Stimulated activated CD8-positive, alpha-beta memory T cell treated with anti-CD3 and anti-CD28 coated beads, Interleukin-7, amount 100 ng/mL, for 4 hours (primary cell): Measurements from ENCODE around the gene RARA.
"Not testable (repeated sequence)": the region's sequence is repeated elsewhere in the genome, so short reads cannot be mapped to it uniquely, and the experiment has no call there.

Source experiments
- DNase-seq, 2 donors: peaks; one replicate each; pipeline ENCODE4 v3.0.0-alpha.2; 2020; ENCODE audit warnings: low read depth in 2 of 2

Gene RARA

DNA sequence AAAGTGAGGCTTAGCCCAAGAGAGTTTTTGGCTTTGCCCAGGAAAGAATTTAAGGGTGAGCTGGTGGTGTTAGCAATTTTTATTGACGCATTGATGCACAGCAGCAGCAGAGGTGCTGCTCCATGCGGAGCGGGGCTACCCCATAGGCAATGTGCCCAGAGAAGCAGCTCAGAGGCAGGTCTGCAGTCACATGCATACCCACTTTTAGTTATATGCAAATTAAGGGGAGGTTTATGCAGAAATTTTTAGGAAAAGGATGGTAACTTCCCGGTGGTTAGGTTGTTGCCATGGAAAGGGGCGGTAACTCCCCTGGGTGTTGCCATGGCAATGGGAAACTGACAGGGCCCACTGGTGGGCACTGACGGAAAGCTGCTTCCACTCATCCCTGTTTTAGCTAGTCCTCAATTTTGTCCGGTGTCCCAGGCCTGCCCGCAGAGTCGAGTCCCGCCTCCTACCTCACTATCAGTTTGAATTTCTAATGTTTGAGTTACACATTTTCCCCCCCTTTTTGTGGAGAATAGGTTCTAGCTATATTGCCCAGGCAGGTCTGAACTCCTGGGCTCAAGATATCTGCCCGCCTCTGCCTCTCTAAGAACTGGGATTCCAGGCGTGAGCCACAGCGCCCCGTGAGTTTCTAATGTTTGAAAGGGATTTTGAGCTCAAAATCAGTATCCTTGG lies 66.0 kb downstream of the RARA start:
- no peak for DNase-seq

DNA sequence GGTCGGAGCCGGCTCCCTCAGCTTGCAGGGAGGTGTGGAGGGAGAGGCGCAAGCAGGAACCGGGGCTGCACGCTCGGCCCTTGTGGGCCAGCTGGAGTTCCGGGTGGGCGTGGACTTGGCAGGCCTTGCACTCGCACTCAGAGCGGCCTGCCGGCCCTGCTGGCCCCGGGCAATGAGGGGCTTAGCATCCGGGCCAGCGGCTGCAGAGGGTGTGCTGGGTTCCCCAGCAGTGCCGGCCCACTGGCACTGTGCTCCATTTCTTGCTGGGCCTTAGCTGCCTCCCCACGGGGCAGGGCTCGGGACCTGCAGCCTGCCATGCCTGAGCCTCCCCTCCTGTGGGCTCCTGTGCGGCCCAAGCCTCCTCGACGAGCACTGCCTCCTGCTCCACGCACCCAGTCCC lies 66.8 kb downstream of the RARA start:
- not testable (repeated sequence) for DNase-seq

DNA sequence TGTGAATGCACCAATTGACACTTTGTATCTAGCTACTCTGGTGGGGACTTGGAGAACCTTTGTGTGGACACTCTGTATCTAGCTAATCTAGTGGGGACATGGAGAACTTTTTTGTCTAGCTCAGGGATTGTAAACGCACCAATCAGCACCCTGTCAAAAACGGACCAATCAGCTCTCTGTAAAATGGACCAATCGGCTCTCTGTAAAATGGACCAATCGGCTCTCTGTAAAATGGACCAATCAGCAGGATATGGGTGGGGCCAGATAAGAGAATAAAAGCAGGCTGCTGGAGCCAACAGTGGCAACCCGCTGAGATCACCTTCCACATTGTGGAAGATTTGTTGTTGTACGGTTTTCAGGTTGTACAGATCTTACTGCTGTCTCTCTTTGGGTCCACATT lies 67.6 kb downstream of the RARA start:
- DNase-seq, result not testable (repeated sequence)

DNA sequence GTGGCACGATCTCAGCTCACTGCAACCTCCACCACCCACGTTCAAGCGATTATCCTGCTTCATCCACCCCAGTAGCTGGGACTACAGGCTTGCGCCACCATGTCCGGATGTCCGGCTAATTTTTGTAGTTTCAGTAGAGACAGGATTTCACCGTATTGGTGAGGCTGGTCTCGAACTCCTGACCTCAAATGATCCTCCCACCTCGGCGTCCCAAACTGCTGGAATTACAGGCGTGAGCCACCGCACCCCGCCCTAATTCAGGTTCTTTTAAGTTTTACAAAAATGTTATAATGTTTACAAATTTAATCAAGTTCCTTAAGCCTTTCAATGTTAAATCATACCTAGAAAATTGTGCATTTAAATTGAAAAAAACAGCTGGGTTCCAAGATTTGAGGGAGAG lies 68.9 kb downstream of the RARA start:
- DNase-seq, result no peak

DNA sequence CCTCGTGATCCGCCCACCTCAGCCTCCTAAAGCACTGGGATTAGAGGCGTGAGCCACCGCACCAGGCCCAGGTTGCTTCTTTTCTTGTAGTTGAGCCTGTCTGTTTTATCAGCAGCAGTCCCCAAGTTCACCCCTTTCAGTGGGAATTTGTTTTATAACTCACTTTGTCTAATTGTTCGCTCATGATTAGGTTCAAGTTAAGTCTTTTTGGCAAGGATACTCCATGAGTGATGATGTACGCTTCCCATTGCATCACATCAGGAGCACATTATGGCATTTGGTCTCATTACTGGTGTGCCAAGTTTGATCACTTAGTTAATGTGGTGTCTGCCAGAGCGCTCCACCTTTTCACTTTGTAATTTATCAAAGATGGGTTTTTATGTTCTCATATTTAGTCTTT lies 70.0 kb downstream of the RARA start:
- DNase-seq, result no peak

DNA sequence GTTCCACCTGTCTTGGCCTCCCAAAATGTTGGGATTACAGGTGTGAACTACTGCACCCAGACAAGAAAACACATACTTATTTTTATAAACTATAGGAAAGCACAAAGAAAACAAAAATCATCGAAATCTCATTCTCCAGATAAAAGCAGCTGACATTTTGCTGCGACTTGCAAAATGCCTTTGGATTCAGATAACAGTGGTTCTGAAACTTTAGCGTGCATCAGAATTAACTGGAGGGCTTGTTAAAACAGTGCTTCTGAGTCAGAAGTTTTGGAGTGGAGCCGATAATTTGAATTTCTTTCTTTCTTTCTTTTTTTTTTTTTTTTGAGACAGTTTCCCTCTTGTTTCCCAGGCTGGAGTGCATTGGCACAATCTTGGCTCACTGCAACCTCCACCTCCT lies 73.3 kb downstream of the RARA start:
- no peak for DNase-seq

DNA sequence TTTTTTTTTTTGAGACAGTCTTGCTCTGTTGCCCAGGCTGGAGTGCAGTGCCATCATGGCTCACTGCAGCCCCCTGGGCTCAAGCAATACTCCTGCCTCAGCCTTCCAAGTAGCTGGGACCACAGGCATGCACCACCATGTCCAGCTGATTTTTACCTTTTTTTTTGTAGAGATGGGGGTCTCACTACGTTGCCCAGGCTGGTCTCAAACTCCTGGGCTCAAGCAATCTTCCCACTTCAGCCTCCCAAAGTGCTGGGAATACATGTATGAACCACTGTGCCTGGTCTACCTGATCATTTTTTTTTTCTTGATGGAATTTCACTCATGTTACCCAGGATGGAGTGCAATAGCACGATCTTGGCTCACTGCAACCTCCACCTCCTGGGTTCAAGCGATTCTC lies 77.6 kb downstream of the RARA start:
- not testable (repeated sequence) for DNase-seq

DNA sequence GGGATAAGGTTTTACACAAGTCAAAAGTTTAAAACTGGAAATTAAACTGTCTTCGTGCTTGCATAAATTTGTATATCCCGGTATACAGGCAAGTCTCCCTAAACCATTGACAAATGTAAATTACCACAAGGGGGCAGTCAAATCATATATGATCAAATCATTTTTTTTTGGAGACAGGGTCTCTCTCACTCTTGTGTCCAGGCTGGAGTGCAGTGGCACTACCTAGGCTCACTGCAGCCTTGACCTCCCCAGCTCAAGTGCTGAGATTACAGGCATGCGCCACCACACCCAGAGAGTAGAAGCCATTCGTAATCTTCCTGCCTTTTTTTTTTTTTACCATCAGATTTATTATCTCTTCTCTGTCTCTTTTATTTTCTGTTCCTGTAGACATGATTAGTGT lies 90.2 kb downstream of the RARA start:
- no peak for DNase-seq

DNA sequence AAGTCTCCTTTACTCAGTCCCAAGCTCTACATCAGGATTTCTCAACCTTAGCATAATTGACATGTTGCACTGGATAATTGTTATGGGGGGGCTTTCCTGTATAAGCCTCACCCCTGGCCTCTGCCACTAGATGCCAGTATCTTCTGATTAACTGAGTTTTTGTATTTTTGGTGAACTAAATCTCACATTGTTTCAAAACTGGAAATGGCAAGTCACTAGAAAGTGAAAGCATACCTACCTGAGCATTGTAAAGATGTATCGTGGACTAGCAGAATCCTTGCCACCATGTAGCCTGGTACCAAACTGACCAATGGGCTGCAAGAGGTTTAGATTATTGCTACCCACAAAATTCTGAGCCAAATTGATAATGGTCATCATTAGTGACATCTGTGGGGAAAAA lies 93.7 kb downstream of the RARA start:
- DNase-seq, result no peak

DNA sequence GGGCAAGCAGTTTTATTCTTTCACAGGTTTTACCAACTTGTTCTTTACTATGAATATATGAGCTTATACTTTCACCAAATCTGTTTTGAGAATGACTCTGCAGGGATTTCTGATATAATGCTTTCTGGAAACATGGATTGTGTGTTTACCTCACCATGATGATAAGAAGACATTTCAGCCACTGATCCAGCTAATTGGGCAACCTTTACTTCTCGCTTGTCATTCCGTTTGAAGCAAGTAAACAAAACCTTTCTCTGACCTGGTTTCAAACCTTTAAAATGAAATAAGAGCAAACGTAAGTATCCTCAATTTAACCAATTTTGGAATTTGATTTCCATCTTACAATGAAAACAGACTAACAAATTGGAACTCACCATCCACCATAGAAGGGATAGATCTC lies 95.0 kb downstream of the RARA start:
- DNase-seq, result no peak
